Measurements from ENCODE around the gene SYCP2L. TPM values are rescaled to one million over a fixed set of nuclear protein-coding genes. Genes with fewer than 3 reads are reported as not detected.
"Not testable (repeated sequence)": the region's sequence is repeated elsewhere in the genome, so short reads cannot be mapped to it uniquely, and the experiment has no call there.

The SYCP2L gene
- total RNA-seq, 4 donors from 2014 or later = 0.47 to 3.3 (median 1.6) TPM

GRCh38 chr6:10877871-10878270 is 9.0 kb upstream of the SYCP2L start:
- ATAC-seq (ENCODE audit: low FRiP score) (no peak), DNase-seq (ENCODE audit: low spot score) (no peak)
- TF ChIP-seq CTCF (IDR thresholded peaks at IDR 0.05) = no peak

GRCh38 chr6:10880366-10880765 is 6.5 kb upstream of the SYCP2L start:
- no peak for ATAC-seq (ENCODE audit: low FRiP score)
- TF ChIP-seq CTCF (IDR thresholded peaks at IDR 0.05) = no peak

GRCh38 chr6:10882253-10882630 is 4.6 kb upstream of the SYCP2L start:
- DNase-seq (ENCODE audit: low spot score); ATAC-seq (ENCODE audit: low FRiP score): not testable (repeated sequence)

More at GRCh38 chr6:10880366-10880765, 6.5 kb upstream of the SYCP2L start:
- no peak for DNase-seq (ENCODE audit: low spot score)

GRCh38 chr6:10882657-10883171 is 4.1 kb upstream of the SYCP2L start:
- TF ChIP-seq CTCF (IDR thresholded peaks at IDR 0.05) = no peak
- ATAC-seq (ENCODE audit: low FRiP score) (no peak), DNase-seq (ENCODE audit: low spot score) (no peak)

GRCh38 chr6:10883312-10884244 is 3.3 kb upstream of the SYCP2L start:
- no peak for TF ChIP-seq CTCF (IDR thresholded peaks at IDR 0.05)
- ATAC-seq (ENCODE audit: low FRiP score) (no peak), DNase-seq (ENCODE audit: low spot score) (no peak)

GRCh38 chr6:10884245-10884972 is 2.4 kb upstream of the SYCP2L start:
- ATAC-seq (ENCODE audit: low FRiP score) = no peak
- no peak for DNase-seq (ENCODE audit: low spot score)

GRCh38 chr6:10886365-10886690 is 524 bp upstream of the SYCP2L start:
- not testable (repeated sequence) for DNase-seq (ENCODE audit: low spot score); ATAC-seq (ENCODE audit: low FRiP score)

More at GRCh38 chr6:10884245-10884972, 2.4 kb upstream of the SYCP2L start:
- no peak for TF ChIP-seq CTCF (IDR thresholded peaks at IDR 0.05)

Data from omental fat pad (tissue), 4 donors.